HG03442 (cell line): Measurements from ENCODE around the gene OCA2.
"Not testable (repeated sequence)": the region's sequence is repeated elsewhere in the genome, so short reads cannot be mapped to it uniquely, and the experiment has no call there.

Experiments
- ATAC-seq: cut with Tn5 transposase; IDR thresholded peaks from one replicate; pipeline ENCODE4 v1.9.1; 2021; ENCODE audit warnings: mild to moderate bottlenecking, moderate library complexity; ENCODE audit not compliant: unreplicated experiment

OCA2 gene

DNA sequence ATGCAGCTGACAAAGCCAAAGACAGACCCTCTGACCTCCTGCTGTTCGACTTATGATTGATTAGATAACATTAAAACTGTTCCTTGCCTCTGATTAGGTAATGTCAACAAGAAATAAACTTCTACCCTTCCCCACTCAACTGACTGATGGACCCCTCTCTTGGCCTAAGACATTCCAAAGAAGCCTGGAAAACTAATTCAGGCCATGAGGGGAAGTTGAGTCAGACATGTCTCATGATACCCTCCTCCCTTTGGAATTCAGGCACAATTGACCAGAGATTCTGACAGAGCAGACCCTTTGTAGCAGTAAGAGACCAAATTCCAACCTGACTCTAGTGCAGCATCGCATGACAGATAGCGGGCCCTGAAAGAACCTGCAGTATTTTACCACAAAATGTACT is 354.5 kb downstream of the OCA2 start:
- ATAC-seq: no peak

DNA sequence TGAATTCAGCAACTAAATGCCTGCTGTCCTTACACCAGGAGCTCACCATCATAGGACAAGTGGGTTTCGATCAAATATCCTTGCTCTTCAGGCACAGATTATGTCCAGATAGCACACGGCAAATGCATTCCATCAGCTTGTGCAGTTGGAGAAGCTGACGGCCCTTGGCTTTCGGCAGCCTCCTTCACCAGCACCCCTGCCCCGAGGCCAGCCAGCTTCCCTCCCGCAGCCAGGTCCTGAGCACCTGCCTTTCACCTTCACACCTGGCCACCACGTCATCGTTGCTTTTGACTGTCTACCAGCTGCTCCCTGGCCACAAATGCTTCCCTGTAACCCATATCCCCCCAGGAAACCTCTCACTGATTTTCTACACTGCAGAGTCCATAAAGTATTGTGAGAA is 355.5 kb downstream of the OCA2 start:
- ATAC-seq: no peak

DNA sequence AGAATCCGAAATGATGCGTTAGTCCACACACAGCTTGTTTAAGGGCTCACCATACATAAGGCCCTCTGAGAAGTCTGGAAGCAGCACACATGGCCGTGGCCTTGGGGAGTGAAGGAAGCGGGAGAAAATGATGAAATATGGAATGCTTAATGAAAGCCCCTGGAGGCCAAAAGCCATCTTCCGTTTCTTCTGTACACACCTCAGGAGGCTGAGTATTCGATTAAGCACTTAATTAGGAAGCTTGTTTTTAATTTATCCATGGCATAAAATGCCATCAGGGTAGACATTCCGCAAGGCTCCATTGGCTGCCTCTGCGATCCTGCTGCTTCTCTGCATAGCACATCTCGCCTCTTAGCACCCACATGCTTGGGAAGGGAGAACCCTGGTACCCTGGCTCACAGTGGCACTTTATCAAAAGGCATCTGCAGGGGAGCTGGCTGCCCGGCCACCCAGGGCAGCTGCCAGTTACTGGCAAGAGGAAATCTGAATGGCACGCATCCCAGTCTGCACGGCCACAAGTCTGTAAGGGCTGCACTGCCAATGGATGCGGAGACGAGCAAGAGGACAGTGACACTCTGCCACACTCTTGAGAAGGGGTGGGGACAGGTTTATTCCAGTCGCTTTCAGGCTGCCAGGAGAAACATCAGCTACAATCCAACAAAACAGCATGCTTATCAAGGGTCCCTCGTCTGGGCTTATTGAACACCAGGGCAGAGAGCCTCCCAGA is 356.2 kb downstream of the OCA2 start:
- ATAC-seq: no peak

DNA sequence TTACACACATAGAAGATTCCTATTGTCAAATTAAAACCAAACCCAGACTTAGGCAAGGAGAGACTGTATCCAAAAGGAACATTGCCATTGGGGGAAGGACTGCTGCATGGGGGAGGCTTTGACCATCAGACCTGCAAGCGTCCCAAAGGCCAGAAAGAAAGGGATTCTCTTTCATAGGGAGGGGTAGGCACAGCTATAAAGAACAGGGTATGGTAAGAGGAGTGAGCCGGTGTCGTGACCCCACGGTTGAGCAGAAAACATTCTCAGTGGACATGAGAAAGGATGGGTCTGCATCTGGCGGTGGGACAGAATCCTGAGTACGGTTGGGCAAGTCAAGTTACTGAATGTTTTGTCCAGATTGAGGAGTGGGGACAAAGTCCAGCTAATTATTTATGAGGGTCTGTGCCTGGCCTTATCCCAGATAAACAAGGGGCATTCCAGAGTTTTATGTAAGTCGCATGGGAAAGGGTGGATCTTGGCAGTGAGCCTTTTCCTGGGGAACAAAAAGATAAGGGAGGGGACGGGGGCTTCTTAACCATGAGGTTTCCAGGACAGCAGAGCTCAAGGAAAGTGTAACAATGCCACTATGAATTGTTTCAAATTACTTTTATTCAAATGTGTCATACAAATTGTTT is 357.8 kb downstream of the OCA2 start:
- ATAC-seq: no peak

DNA sequence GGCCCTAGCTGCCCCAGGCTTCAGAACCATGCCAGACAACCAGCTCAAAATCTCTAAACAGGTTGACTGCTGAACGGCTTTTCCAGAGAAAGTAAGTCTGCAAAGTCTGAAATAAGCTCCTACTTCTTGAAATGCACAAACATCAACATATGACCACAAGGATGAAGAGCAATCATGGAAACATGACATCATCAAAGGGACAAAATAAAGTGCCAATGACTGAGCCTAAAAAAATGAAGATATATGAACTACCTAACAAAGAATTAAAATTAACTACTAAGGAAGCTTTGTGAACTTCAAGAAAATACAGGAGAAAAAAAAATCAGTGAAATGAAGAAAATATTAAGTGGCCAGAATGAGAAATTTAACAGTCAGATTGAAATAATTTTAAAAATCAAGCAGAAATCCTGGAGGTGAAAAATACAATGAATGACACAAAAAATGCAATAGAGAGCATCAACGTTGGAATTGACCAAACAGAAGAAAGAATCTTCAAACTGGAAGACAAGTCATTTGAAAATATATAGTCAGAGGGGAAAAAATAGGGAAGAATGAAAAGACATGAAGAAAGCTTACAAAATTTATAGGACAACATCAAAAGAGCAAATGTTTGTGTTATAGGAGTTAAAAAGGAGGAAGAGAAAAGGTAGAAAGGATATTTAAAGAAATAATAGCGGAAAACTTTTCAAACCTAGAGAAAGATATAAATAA is 364.2 kb downstream of the OCA2 start:
- ATAC-seq: no peak

DNA sequence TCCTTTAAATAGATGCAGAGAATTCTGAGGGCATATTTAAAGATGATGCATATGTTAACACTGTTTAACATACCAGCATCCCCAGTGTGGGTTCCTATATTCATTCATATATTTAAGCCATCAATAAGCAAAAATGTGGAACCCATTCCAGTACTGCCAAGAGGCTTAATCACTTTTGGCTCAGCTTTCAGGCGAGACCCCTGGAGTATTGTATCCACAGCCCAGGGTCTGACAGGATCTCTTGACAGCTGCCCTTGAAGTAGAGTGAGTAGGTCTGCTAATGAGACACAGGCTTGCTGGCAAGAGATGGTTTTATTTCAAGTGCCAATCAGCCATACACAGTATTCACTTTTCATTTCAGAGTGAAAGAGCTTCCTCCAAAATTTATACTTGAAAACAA is 367.3 kb downstream of the OCA2 start:
- no peak for ATAC-seq

DNA sequence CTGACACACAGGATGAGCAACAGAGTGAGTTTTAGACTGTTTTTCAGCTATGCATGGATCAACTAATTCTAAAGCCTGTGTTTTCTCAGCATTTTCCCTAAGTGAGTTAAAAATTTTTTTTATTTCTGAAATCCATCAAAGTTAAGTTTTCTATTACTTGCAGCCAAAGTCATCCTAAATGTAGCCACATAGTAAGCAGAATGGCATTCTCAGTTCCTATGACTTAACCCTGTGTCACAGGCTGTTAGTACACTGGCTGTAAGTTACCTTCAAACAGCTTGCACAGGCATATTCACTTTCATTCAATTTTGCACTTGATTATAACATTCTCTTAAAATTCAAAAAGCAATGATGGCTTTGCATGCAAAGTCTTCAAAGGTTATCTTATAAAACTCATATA is 368.2 kb downstream of the OCA2 start:
- ATAC-seq: no peak

DNA sequence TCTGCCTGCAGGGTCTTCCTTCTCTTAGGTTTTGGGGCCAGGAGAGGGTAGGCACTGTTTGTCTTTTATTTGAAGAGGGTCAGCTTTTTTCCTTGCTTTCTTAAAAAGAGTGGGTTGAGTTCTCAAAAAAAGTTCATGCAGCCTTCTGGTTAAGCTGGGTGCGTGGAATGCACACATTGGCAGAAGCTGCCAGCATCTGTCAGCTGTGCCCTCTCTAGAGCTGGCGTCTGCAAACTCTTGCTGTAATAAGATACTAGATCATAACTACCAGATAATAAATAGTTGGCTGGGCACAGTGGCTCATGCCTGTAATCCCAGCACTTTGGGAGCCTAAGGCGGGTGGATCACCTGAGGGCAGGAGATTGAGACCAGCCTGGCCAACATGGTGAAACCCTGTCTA is 373.4 kb downstream of the OCA2 start:
- no peak for ATAC-seq

DNA sequence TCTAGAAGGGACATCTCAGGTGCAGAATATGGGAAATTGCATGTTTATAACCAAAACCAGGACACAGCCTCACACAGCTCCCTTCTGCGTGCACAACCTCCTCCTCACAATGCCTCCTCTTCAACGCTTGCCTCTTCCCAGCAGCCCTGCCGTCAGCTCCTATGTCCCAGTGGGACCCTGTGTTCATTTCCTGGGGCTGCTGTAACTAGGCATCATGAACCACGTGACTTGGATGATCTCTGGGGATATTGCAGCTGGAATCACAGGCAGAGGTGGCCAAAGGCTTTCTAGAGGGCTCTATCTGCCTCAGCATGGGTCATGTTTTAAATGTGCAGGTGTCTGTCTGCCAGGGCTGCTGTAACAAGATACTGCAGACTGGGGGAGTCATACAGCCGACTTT is 375.3 kb downstream of the OCA2 start:
- ATAC-seq: no peak

DNA sequence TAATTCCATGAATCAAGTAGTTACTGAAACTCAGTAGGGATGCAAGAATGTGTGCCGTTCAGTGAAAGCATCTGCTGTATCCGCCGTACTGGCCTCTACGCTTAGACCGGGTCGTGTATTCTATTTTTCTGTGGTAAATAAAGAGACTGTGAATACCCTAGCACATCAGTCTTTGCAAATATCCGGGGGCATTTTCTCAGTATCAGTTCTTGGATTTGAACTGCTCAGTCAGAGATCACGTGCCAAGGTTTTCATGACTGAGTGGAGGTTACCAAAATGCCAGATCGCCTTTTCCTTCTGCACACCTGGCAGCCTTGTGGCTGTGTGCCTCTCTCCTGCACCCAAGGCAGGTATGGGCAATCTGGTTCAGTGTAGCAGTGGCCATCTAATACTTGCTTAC is 377.0 kb downstream of the OCA2 start:
- ATAC-seq: no peak

DNA sequence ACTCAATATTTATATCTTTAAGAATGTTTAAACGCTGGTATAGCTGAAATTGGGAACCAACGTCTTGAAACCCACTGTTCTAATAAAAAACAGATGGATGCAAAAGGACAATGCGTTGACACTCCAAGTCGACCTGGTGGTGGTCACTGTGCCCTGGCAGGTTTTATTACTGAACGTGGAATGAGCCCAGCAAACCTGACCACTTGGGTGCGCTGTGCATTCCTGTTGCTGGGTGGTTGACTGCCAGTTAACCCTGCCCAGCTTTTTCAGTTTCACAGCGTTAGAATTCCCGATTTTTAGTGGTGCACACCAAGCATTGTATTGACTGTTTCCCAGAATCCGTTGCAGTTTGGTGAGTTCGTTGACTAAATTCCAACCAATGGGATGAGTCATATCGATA is 384.4 kb downstream of the OCA2 start:
- no peak for ATAC-seq

DNA sequence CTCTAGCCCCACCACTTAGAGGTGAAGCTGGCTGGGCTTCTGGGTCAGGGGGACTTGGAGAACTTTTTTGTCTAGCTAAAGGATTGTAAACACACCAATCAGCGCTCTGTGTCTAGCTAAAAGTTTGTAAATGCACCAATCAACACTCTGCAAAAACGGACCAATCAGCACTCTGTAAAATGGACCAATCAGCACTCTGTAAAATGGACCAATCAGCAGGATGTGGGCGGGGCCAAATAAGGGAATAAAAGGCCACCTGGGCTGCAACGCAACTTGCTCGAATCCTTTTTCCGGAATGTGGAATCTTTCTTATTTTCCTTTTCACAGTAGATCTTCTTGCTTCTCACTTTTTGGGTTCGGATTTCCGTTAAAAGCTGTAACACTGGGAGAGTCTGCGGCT is 385.3 kb downstream of the OCA2 start:
- not testable (repeated sequence) for ATAC-seq

DNA sequence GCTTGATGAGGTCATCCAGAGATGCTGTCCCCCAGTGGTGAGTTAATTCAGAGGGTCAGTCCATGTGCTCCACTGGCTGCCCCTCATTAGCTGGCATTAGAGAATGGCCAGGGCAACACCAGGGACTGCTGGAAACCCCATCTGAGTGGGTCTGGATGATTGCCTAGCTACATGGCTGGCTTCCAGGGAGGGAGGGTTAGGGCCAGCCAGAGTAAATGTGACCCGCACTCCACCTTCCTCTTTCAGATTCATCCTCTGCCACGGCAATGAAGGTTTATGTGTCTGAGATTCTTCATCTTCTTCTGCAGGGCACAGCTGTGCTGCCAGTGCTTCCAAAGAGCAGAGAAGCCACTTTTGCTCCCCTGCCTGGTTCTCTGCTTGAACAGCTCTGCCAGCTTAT is 391.9 kb downstream of the OCA2 start:
- ATAC-seq: no peak

DNA sequence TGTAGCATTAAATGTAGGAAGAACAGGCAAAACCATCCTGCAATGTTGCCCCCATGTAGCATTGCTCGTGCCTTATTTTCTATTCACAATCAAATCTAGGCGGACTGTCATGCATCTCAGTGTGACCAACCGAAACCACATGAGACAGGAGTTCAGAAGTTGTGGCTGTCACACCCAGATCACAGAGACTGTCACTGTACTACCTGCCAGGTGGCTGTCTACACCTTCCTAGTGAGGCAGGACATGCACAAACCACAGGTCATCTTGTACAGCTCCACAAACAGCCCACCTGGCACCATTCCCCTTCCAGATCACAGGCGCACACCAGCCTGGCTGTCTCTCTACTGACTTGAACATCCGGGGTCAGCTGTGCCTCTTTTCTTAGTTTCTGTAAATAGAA is 392.8 kb downstream of the OCA2 start:
- no peak for ATAC-seq

DNA sequence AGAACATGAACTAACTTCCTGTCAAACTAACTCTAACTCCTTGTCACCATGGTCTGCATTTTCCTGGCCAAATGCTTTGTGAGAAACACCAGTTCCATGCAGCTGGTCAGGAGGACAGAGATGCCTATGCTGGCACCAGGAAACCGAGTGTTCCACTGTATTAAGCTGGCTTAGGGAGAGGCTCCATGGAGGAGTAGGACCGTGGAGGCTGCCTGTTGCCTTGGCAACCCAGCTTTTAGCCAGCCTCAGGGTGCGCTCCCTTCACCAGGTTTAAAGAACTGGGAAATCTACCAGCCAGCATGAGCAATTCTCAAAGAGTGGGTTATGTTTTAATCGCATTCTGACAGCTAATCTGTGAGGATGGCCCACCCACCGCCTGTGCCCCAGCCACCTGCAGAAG is 394.1 kb downstream of the OCA2 start:
- ATAC-seq: no peak
